Nephron (organoid): ENCODE measurements around the gene SPAG8.

ENCODE experiments used
- H3K27ac Mint-ChIP-seq, 3 experiments: 2 replicates each; pipeline ENCODE4 v1.8.0; 2020; ENCODE audit warnings: mixed read lengths in 3 of 3, mild to moderate bottlenecking in 2 of 3, moderate library complexity in 1 of 3
- H3K27me3 Mint-ChIP-seq: 2 replicates; pipeline ENCODE4 v1.8.0; 2021; ENCODE audit warnings: low read depth, mild to moderate bottlenecking, moderate library complexity, mixed read lengths
- H3K36me3 Mint-ChIP-seq: 2 replicates; pipeline ENCODE4 v1.8.0; 2020; ENCODE audit warnings: low read depth, mixed read lengths
- H3K4me1 Mint-ChIP-seq: 2 replicates; pipeline ENCODE4 v1.8.0; 2020; ENCODE audit warnings: mixed read lengths
- H3K4me3 Mint-ChIP-seq, 3 experiments: 2 replicates each; pipeline ENCODE4 v1.8.0; 2020; ENCODE audit warnings: mild to moderate bottlenecking in 3 of 3, mixed read lengths in 3 of 3, moderate library complexity in 2 of 3
- H3K9me3 Mint-ChIP-seq: 2 replicates; pipeline ENCODE4 v1.8.0; 2020; ENCODE audit warnings: mixed read lengths
- TF ChIP-seq, protein P1 (sequence below), 3 experiments: fragments of 200-600 bp; sonication (generic); IDR thresholded peaks; one replicate each; pipeline ENCODE4 v1.5.0; 2021; ENCODE audit warnings: antibody characterized with exemption in 3 of 3; ENCODE audit not compliant: unreplicated experiment in 3 of 3

The SPAG8 gene

DNA sequence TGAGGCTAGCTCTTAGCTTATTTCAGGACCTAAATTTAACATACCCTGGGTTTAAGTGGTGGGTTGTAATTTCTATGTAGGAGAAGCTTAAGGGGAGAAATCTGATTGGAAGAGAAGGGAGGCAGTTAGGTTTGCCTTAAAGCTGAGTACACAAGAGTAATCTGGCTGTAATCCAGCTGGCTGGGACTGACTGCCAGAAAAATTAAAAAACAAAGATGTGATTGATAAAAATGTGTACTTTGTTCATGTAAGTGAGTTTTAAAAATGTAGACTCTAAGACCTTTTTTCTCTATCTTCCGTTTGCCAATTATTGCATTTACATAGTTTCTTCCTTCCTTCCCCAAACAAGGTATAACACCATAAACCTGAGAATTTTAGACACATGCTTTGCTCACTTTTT is 40.5 kb downstream of the SPAG8 start:
- Mint-ChIP-seq H3K27me3 (no peaks in the 10 kb centered on the region), H3K9me3 (no peaks in the 10 kb centered on the region), H3K27ac (no peak overlapping the region), H3K4me1 (peaks cover 16% of the 10 kb centered on the region), H3K4me3 (no peak overlapping the region), H3K36me3 (no peaks in the 10 kb centered on the region)
- TF ChIP-seq, protein P1, sequence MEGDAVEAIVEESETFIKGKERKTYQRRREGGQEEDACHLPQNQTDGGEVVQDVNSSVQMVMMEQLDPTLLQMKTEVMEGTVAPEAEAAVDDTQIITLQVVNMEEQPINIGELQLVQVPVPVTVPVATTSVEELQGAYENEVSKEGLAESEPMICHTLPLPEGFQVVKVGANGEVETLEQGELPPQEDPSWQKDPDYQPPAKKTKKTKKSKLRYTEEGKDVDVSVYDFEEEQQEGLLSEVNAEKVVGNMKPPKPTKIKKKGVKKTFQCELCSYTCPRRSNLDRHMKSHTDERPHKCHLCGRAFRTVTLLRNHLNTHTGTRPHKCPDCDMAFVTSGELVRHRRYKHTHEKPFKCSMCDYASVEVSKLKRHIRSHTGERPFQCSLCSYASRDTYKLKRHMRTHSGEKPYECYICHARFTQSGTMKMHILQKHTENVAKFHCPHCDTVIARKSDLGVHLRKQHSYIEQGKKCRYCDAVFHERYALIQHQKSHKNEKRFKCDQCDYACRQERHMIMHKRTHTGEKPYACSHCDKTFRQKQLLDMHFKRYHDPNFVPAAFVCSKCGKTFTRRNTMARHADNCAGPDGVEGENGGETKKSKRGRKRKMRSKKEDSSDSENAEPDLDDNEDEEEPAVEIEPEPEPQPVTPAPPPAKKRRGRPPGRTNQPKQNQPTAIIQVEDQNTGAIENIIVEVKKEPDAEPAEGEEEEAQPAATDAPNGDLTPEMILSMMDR (IDR thresholded peaks at IDR 0.05; ENCODE audit: unreplicated experiment in 3 of 3) = no peak

DNA sequence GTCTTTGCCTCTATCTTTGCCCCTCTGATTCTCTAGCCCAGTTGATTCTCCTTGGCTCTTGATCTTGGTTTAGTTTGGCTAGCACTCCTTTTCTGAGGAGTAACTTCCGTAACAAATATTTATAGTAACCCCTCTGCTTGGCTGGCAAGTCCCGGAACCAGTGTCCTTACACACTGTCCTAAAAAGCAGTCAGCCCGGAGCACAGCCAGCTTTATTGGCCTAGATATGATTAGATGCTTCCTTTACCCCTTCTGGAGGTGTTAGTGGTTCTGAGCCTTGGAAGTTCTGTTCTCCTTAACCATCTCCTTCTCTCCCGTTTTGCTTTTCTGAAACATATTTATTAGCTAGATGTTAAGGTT is 41.0 kb downstream of the SPAG8 start:
- H3K36me3 Mint-ChIP-seq = no peaks in the 10 kb centered on the region
- H3K27me3 Mint-ChIP-seq = no peaks in the 10 kb centered on the region
- no peak overlapping the region for H3K4me3 Mint-ChIP-seq
- no peaks in the 10 kb centered on the region for H3K9me3 Mint-ChIP-seq
- TF ChIP-seq, protein P1 (IDR thresholded peaks at IDR 0.05; ENCODE audit: unreplicated experiment in 3 of 3) = no peak
- no peak overlapping the region for H3K27ac Mint-ChIP-seq
- peaks cover 13% of the 10 kb centered on the region for H3K4me1 Mint-ChIP-seq

DNA sequence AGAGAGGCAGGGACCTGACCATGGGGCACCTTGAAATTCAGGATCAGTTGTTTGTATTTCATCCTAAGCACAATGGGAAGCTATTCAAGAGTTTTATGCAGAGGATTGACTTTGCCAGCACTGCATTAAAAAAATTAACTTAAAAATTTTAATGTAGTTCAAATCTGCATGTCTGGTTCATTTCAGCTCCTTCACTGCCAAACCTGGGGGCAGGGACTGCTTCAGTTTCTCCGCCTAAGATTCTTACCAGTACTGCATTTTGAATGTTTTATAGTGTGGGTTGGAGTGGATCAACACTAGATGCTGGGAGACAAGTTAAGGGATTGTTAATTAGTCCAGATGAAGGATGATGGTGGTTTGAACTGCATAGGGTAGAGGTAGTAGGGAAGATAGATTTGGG is 42.3 kb downstream of the SPAG8 start:
- H3K36me3 Mint-ChIP-seq = no peaks in the 10 kb centered on the region
- H3K9me3 Mint-ChIP-seq = no peaks in the 10 kb centered on the region
- H3K27ac Mint-ChIP-seq = no peak overlapping the region
- H3K27me3 Mint-ChIP-seq = no peaks in the 10 kb centered on the region
- H3K4me3 Mint-ChIP-seq = no peak overlapping the region
- TF ChIP-seq, protein P1 (IDR thresholded peaks at IDR 0.05; ENCODE audit: unreplicated experiment in 3 of 3) = no peak
- H3K4me1 Mint-ChIP-seq = peaks cover under 1% of the 10 kb centered on the region

DNA sequence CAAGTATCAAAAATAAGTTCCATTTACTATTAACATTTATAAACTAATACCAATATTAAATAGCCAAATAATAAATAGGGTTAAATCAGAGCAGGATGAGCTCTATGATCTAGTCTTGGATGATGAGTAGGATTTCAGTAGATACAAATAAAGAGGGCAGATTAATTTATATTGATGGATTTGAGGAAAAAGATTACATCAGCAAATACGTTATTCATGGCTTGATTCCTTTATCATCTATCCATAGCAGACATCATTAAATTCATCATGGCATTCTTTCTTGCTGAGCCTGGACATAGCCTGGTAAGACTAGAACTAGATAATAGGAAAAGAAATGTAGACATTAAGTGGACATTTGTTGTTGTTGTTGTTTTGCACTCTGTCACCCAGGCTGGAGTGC is 44.6 kb downstream of the SPAG8 start:
- H3K27me3 Mint-ChIP-seq = no peaks in the 10 kb centered on the region
- no peaks in the 10 kb centered on the region for H3K4me1 Mint-ChIP-seq
- no peak overlapping the region for H3K4me3 Mint-ChIP-seq
- no peaks in the 10 kb centered on the region for H3K36me3 Mint-ChIP-seq
- no peaks in the 10 kb centered on the region for H3K9me3 Mint-ChIP-seq
- TF ChIP-seq, protein P1 (IDR thresholded peaks at IDR 0.05; ENCODE audit: unreplicated experiment in 3 of 3) = no peak
- no peak overlapping the region for H3K27ac Mint-ChIP-seq

DNA sequence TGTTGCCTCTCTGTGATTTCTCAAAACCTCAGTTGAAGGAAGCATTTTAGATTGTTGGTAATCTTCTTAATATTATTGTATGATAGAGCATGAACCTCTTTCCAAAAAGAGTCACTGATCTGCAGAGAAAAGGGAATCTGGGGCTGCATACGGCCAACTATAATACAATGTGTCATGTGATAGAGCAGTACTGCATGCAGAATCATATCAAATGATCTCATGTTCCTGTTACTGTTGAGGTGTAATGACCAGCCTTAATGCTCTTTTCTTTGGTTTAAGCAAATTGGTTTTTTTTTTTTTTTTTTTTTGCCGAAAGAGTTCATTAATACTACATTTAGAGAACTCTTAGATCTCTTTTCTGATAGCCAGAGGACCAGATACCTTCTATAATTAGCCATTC is 45.1 kb downstream of the SPAG8 start:
- Mint-ChIP-seq H3K9me3 (no peaks in the 10 kb centered on the region), H3K27ac (no peak overlapping the region), H3K36me3 (no peaks in the 10 kb centered on the region), H3K4me3 (no peak overlapping the region), H3K4me1 (no peaks in the 10 kb centered on the region), H3K27me3 (no peaks in the 10 kb centered on the region)
- TF ChIP-seq, protein P1 (IDR thresholded peaks at IDR 0.05; ENCODE audit: unreplicated experiment in 3 of 3) = no peak

DNA sequence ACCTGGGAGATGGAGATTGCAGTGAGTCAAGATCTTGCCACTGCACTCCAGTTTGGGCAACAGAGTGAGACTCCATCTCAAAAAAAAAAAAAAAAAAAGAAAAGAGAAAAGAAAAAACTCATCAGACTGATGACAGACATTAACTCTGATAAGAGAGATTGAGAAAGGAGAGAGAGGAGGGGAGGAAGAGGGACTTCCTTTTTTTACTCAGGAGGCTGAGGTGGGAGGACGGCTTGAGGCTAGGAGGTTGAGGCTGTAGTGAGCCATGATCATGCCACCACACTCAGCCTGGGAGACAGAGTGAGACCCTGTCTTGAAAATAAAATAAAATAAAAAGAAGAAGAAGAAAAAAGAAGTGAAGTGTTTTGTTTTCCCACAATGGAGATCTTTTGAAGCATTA is 48.3 kb downstream of the SPAG8 start:
- H3K36me3 Mint-ChIP-seq = no peaks in the 10 kb centered on the region
- H3K4me1 Mint-ChIP-seq = peaks cover 14% of the 10 kb centered on the region
- TF ChIP-seq, protein P1 (IDR thresholded peaks at IDR 0.05; ENCODE audit: unreplicated experiment in 3 of 3) = no peak
- no peaks in the 10 kb centered on the region for H3K9me3 Mint-ChIP-seq
- no peak overlapping the region for H3K27ac Mint-ChIP-seq
- H3K4me3 Mint-ChIP-seq = no peak overlapping the region
- H3K27me3 Mint-ChIP-seq = no peaks in the 10 kb centered on the region
